Renal pelvis (tissue), 4 donors: ENCODE data around the gene RILPL2. TPM values are rescaled to one million over a fixed set of nuclear protein-coding genes. Genes with fewer than 3 reads are reported as not detected.
"Not testable (repeated sequence)": the region's sequence is repeated elsewhere in the genome, so short reads cannot be mapped to it uniquely, and the experiment has no call there.

Experiments used
- DNase-seq: peaks from one replicate; pipeline ENCODE4 v3.0.0-alpha.2; 2013
- polyA plus RNA-seq, 3 donors: library from polyadenylated mRNA; unstranded; fragments of 120-200 nt; gene quantifications; one replicate each; pipeline ENCODE4 v1.2.1, GENCODE V29; 2013; ENCODE audit not compliant: insufficient read length in 3 of 3

Gene RILPL2
- polyA plus RNA-seq, 3 donors, result 5.2 to 6.4 (median 5.6) TPM

GRCh38 chr12:123388177-123388950 is 48.1 kb downstream of the RILPL2 start:
- DNase-seq, result peak; percentile 76

- DNase-seq, result no peak
These were observed 48.8 kb downstream of the RILPL2 start for GRCh38 chr12:123387508-123388176.

- not testable (repeated sequence) for DNase-seq
These were observed 50.9 kb downstream of the RILPL2 start for GRCh38 chr12:123385536-123385935.

- no peak for DNase-seq
These were observed 51.5 kb downstream of the RILPL2 start for GRCh38 chr12:123384994-123385376.

GRCh38 chr12:123384318-123384993 is 52.0 kb downstream of the RILPL2 start:
- DNase-seq, result no peak

GRCh38 chr12:123382684-123383083 is 53.8 kb downstream of the RILPL2 start:
- no peak for DNase-seq

- no peak for DNase-seq
These were observed 57.1 kb downstream of the RILPL2 start for GRCh38 chr12:123379391-123379790.

- DNase-seq, result not testable (repeated sequence)
These were observed 64.1 kb downstream of the RILPL2 start for GRCh38 chr12:123372415-123372814.

- not testable (repeated sequence) for DNase-seq
These were observed 64.7 kb downstream of the RILPL2 start for GRCh38 chr12:123371667-123372368.

GRCh38 chr12:123369229-123369628 is 67.3 kb downstream of the RILPL2 start:
- DNase-seq, result no peak

- not testable (repeated sequence) for DNase-seq
These were observed 68.1 kb downstream of the RILPL2 start for GRCh38 chr12:123368431-123368830.

- no peak for DNase-seq
These were observed 69.0 kb downstream of the RILPL2 start for GRCh38 chr12:123367511-123367910.

Other genes with a start within 250 kb of the RILPL2 start
- gene MPHOSPH9, start 203.5 kb downstream of the RILPL2 start, polyA plus RNA-seq, result 10 to 100 TPM; 28.8 to 40.8 (median 36.5) TPM
- 10 to 100 TPM; 19.9 to 23.5 (median 22.3) TPM for gene MTRFR, start 203.2 kb downstream of the RILPL2 start, polyA plus RNA-seq
- gene CDK2AP1, start 164.8 kb downstream of the RILPL2 start, polyA plus RNA-seq, result 100 to 1,000 TPM; 143 to 196 (median 151) TPM
- gene SBNO1, start 71.8 kb downstream of the RILPL2 start, polyA plus RNA-seq, result 10 to 100 TPM; 26.8 to 35.0 (median 32.5) TPM
- 10 to 100 TPM; 50.6 to 55.8 (median 52.0) TPM for gene KMT5A, start 52.6 kb downstream of the RILPL2 start, polyA plus RNA-seq
- 10 to 100 TPM; 42.8 to 44.3 (median 43.8) TPM for gene SNRNP35, start 21.5 kb upstream of the RILPL2 start, polyA plus RNA-seq
- 10 to 100 TPM; 20.5 to 22.9 (median 21.5) TPM for gene RILPL1, start 97.0 kb upstream of the RILPL2 start, polyA plus RNA-seq
- gene TMED2, start 147.9 kb upstream of the RILPL2 start, polyA plus RNA-seq, result 100 to 1,000 TPM; 202 to 213 (median 208) TPM
- gene DDX55, start 165.4 kb upstream of the RILPL2 start, polyA plus RNA-seq, result 10 to 100 TPM; 21.0 to 46.6 (median 39.4) TPM
- gene EIF2B1, start 197.0 kb upstream of the RILPL2 start, polyA plus RNA-seq, result 10 to 100 TPM; 58.9 to 69.1 (median 67.1) TPM
- gene GTF2H3, start 197.1 kb upstream of the RILPL2 start, polyA plus RNA-seq, result 10 to 100 TPM; 23.6 to 41.7 (median 35.7) TPM
- 10 to 100 TPM; 25.6 to 34.1 (median 33.8) TPM for gene TCTN2, start 234.4 kb upstream of the RILPL2 start, polyA plus RNA-seq